ENCODE measurements around the gene MAPK14. TPM values are rescaled to one million over a fixed set of nuclear protein-coding genes. Genes with fewer than 3 reads are reported as not detected.

The MAPK14 gene
- total and polyA plus RNA-seq, 2 of the 4 experiments (the other 2 are of a cell fraction) = 28.4 to 74.4 TPM

GRCh38 chr6:36082318-36082717 lies 54.7 kb downstream of the MAPK14 start:
- no peak for ATAC-seq (ENCODE audit: low read depth)

More at GRCh38 chr6:36082318-36082717, 54.7 kb downstream of the MAPK14 start:
- H3K36me3 ChIP-seq (ENCODE audit: control insufficient read depth, insufficient read depth, low read length) = peaks cover 32% of the 10 kb centered on the region
- H3K9me1 ChIP-seq (ENCODE audit: insufficient read depth, low read length) = no peaks in the 10 kb centered on the region; the same call in 1 of the 2 replicates
- H2AK9ac ChIP-seq (replicated peaks; ENCODE audit: low read depth, low read length, poor library complexity) = no peak overlapping the region
- no peaks in the 10 kb centered on the region for H3K4me1 ChIP-seq (ENCODE audit: control insufficient read depth, insufficient read depth, low read length)
- no peak overlapping the region for H2BK120ac ChIP-seq (ENCODE audit: low read depth, low read length)
- H2BK15ac ChIP-seq (ENCODE audit: low read depth, low read length) = no peak overlapping the region
- H4K5ac ChIP-seq (ENCODE audit: low read depth, low read length) = no peak overlapping the region
- no peaks in the 10 kb centered on the region for H3K27me3 ChIP-seq (ENCODE audit: control insufficient read depth, insufficient read depth, low read length)
- TF ChIP-seq, protein P1, sequence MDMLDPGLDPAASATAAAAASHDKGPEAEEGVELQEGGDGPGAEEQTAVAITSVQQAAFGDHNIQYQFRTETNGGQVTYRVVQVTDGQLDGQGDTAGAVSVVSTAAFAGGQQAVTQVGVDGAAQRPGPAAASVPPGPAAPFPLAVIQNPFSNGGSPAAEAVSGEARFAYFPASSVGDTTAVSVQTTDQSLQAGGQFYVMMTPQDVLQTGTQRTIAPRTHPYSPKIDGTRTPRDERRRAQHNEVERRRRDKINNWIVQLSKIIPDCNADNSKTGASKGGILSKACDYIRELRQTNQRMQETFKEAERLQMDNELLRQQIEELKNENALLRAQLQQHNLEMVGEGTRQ (IDR thresholded peaks at IDR 0.05; ENCODE audit: low read depth, low read length) = no peak
- TF ChIP-seq RFX5 (IDR thresholded peaks at IDR 0.05; ENCODE audit: low read depth, low read length) (no peak), CEBPB (IDR thresholded peaks at IDR 0.05; ENCODE audit: low read depth, low read length) (no peak), MXI1 (IDR thresholded peaks at IDR 0.05; ENCODE audit: borderline replicate concordance, low read depth, low read length) (no peak)
- peaks cover 20 to 23% of the 10 kb centered on the region in 2 experiments; a peak in 3 of 4 replicates for H3K79me1 ChIP-seq (ENCODE audit: low read depth in 1 of 2, low read length in 2 of 2)
- dilution Hi-C loops (cut with HindIII; ENCODE audit: low sequenced_read_pairs, unreplicated experiment) (no loop called here), intact Hi-C loops (cut with micrococcal nuclease) (no loop called here), in situ Hi-C loops (cut with MboI; ENCODE audit: low sequenced_read_pairs) (no loop called here)
- no peak overlapping the region for H2AK5ac ChIP-seq (ENCODE audit: low read depth, low read length)
- H2BK5ac ChIP-seq (ENCODE audit: low read depth, low read length, poor library complexity, severe bottlenecking) = no peak overlapping the region
- peaks cover 1% of the 10 kb centered on the region; the same call in 1 of the 2 replicates for H3K9me3 ChIP-seq (ENCODE audit: control insufficient read depth, insufficient read depth, low read length)
- H3K56ac ChIP-seq (ENCODE audit: extremely low read depth, insufficient read depth, low read length) = no peak overlapping the region
- H3K4me3 ChIP-seq (ENCODE audit: insufficient read depth, low read depth, low read length) = no peak overlapping the region
- H4K91ac ChIP-seq (ENCODE audit: insufficient read depth, low read depth, low read length) = no peak overlapping the region
- H4K8ac ChIP-seq (ENCODE audit: low read depth in 2 of 2, low read length in 2 of 2) = no peak overlapping the region
- no peak overlapping the region for H3K27ac ChIP-seq (ENCODE audit: insufficient read depth, low read length)
- POLR2A ChIA-PET (ENCODE audit: unreplicated experiment) = no interaction called here
- no peak overlapping the region for H2BK20ac ChIP-seq (ENCODE audit: low read depth, low read length)
- no peak overlapping the region for H3K9ac ChIP-seq (ENCODE audit: low read depth, low read length)
- CTCF ChIA-PET = no interaction called here
- H3K14ac ChIP-seq (replicated peaks; ENCODE audit: low read depth, low read length) = no peak overlapping the region
- no peak overlapping the region for H2AFZ ChIP-seq (replicated peaks; ENCODE audit: low read length, poor library complexity)
- no peak overlapping the region for H3K23ac ChIP-seq (ENCODE audit: low read depth, low read length)
- H4K20me1 ChIP-seq (ENCODE audit: insufficient read depth, low read length) = 0 out of 2 replicates have a peak, but pooled peaks cover 5% of the 10 kb centered on the region
- no CpG with 5 or more reads among the region's 1 CpG for WGBS, 2 experiments (ENCODE audit: extremely low coverage in 2 of 2, insufficient read length in 1 of 2)
- H3K18ac ChIP-seq (ENCODE audit: low read depth, low read length) = no peak overlapping the region
- DNase-seq = no peak
- no peak overlapping the region for H3K4ac ChIP-seq (ENCODE audit: low read depth, low read length)
- no peak overlapping the region for H3K4me2 ChIP-seq (ENCODE audit: low read depth, low read length)
- BruUV-seq (replicated peaks) = no TSS peak
